NCI-H345 treated with DMSO at 0.1 percent for 48 hours (cell line): ENCODE measurements around the gene MAN2A1.
"Not testable (repeated sequence)": the region's sequence is repeated elsewhere in the genome, so short reads cannot be mapped to it uniquely, and the experiment has no call there.

Source experiments
- DNase-seq: peaks from one replicate; lab custom pipeline; 2025; ENCODE audit not compliant: unreplicated experiment; lab: John Stamatoyannopoulos, UW

Gene MAN2A1

DNA sequence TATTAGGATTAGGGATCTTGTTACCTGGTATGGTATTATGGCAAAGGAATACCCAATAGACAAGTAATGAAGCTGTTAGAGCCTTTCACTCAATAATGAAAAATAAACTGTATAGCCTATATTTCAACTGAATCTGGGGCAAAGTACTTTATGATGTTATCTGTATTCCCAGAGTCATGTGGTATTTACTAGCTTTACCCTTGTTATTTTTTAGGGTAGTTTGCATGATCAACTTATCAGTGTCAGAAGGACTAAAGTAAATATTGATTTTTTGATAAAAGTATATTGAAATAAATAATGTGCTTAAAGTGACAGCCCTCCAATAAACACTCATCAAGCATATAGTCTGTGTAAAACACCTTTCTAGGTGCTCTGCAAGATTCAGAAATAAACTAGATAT, 64.6 kb downstream of the MAN2A1 start:
- DNase-seq = no peak

DNA sequence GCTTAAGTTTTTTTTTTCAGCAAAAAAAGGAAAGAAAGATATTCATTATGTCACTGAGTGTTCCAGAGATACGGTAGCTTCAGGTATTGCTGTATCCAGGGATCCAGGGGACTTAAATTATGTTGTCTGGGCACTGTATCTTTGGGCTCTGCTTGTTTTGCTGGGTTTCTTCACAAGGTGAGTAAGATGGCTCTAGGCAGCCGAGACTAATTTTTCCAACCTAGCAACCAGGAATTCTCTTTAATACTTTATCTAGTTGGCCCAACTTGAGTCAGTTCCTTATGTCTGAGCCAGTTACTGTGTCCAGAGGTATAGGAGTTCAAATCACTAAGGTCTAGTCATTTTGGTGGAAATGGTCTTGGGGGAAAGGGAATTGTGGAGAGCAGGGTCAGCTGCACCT, 66.0 kb downstream of the MAN2A1 start:
- no peak for DNase-seq

- DNase-seq = no peak
These were observed 66.9 kb downstream of the MAN2A1 start for GRCh38 chr5:109756543-109757185.

- no peak for DNase-seq
These were observed 67.8 kb downstream of the MAN2A1 start for GRCh38 chr5:109757490-109757889.

DNA sequence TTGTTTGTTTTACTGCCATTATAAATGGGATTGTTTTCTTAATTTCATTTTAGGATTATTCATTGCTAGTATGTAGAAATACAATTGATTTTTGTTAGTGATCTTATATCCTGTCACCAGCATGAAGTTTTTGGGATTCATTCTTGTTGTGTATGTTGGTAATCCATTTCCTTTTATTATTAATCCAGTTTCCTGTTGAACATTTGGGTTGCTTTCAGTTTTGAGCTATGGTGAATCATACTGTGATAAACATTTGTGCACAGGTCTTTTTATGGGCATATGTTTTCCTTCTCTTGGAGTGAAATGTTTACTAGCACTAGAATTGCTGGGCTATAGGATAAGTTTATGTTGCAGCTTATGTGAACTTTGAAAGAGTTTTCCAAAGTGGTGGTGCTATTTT, 69.6 kb downstream of the MAN2A1 start:
- DNase-seq = no peak

GRCh38 chr5:109760130-109760529, 70.4 kb downstream of the MAN2A1 start:
- not testable (repeated sequence) for DNase-seq

- DNase-seq = no peak
These were observed 73.1 kb downstream of the MAN2A1 start for GRCh38 chr5:109762821-109763220.

DNA sequence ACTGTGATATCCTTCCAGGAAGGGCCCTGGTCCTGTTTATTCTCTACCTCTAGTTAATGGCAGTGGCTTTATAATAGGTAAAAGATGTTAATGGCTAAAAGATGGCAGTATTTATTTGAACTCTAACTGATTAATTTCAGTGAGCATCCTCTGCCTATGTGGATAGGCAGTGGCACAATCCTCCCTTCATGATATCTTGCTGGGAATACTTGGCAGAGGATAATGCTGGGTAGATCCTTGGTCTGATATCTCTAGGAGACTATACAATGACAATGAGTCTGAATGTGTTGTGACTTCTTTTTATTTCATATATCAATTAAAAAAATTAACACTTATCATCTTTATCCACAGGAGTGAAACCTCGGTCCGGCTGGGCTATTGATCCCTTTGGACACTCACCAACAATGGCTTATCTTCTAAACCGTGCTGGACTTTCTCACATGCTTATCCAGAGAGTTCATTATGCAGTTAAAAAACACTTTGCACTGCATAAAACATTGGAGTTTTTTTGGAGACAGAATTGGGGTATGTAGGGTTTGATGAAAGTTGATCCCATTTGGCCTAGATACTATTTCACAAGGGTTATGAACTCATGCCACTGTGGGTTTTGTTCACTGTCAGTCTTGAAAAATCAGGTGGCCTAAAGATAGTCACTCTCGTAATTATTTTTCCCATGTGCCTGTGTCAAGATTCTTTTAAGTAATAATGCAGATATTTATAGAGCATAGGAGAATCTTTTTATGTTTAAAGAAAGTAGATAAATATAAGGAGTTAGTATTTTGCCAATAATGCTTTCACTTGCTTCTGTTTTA, 77.7 kb downstream of the MAN2A1 start:
- DNase-seq = no peak

DNA sequence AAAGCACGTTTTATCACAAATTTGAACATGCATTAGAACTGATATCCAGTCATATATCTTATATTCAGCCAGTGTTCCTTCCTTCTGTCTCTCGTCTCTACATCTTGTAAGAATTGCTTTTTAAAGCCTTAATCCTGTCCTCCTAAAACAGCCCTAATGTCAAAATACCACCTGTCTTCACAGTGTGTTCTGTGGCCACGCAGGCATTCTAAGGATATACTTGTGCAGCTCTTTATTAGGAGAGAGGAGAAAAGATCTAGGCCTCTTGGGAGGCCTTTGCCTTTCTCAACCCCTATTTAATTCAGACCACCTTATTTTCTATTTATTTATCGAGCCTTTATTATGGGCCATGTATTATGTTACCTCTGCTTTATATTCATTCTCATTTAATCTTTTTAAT, 78.3 kb downstream of the MAN2A1 start:
- DNase-seq = no peak

- no peak for DNase-seq
These were observed 80.0 kb downstream of the MAN2A1 start for GRCh38 chr5:109769597-109770291.

GRCh38 chr5:109775130-109775529, 85.4 kb downstream of the MAN2A1 start:
- DNase-seq = no peak

DNA sequence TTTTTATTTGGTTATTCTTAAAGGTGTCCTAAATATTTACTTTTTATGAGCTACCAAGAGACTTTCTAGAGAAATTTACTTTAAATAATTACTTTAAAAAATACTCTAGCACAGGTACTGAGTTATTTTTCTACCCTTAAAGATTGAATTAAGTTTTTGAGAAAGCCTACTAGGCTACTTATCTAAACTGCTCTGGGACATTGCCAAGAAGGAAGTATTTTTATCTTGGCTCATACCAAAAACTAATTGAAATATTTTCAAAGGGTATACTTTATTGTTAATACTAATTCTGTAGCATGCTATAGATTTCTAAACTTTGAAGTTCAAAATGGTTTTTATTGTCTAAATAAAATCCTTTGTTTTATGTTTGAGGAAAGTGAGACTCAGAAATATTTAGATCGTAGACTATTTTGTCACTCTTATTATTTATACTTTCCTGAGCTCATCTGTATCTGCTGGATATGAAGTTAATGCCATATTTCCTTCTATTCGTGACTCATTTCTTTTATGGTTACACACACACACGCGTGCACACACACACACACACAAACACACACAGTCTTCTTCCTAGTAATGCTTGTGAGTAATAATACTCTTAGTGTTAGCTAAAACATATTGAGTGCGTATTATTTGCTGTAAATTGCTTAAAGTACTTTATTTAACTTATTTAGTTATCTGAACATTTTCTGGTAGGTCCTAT, 89.5 kb downstream of the MAN2A1 start:
- DNase-seq = no peak

DNA sequence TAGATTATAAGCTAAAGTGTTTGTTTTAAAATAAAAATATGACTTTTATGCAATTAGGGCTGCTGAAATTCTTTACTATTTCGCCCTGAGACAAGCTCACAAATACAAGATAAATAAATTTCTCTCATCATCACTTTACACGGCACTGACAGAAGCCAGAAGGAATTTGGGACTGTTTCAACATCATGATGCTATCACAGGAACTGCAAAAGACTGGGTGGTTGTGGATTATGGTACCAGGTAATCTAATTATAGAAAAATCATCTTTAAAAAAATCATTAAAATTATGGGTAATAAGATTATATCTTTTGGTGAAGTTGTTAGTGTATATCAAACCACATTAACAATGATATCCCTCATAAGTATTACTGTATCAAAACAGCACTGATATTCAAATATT, 95.0 kb downstream of the MAN2A1 start:
- DNase-seq = no peak

DNA sequence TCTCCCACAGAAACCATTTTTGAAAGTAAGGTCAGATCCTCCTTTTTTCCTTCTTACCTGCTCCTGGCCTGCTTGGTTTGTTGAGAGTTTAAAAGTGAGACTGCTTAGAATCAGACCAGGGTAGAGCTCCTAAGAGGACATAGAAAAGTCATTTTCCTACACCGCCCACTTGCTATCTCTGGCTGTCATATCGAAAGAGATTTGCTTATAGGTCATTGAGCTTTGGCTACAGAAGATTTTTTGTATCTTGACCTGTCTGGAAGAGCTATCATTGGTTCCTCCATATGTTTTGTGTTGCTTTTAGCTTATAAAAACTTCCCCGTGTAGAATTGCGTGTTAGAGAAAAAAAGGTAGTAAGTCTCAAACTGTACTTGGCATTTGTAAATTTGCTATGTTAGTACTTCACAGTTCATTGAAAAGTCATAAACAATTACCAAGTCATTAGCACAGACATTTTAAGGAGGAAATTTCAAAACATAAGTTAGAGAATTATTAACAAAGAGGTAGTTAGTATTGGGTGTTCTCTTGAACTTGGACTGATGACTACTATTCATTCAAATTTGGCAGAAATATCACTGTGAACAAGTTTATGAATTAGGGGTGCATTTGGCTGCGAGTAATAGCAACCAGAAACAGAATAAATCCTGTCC, 96.6 kb downstream of the MAN2A1 start:
- DNase-seq = no peak

DNA sequence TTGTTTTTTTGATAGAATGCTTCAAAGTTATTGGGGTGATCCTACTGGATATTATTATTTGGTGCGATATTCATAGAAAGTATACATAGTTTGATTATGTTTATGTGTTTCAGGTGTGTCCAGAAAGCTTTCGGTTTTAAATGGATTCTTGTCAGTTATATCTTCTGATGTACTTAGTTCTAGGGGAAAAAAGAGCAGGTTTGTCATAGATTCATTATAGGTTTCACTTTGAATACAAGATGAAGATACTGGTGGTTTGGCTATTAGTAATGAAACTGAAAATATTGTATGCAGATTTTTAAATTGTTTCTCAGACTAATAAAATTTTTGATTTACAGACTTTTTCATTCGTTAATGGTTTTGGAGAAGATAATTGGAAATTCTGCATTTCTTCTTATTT, 98.9 kb downstream of the MAN2A1 start:
- DNase-seq = no peak

- no peak for DNase-seq
These were observed 102.9 kb downstream of the MAN2A1 start for GRCh38 chr5:109792613-109793012.

GRCh38 chr5:109803854-109804253, 114.1 kb downstream of the MAN2A1 start:
- no peak for DNase-seq

- DNase-seq = no peak
These were observed 115.7 kb downstream of the MAN2A1 start for GRCh38 chr5:109805472-109805871.

- no peak for DNase-seq
These were observed 116.2 kb downstream of the MAN2A1 start for GRCh38 chr5:109805883-109806282.

GRCh38 chr5:109812698-109813097, 123.0 kb downstream of the MAN2A1 start:
- DNase-seq = no peak

DNA sequence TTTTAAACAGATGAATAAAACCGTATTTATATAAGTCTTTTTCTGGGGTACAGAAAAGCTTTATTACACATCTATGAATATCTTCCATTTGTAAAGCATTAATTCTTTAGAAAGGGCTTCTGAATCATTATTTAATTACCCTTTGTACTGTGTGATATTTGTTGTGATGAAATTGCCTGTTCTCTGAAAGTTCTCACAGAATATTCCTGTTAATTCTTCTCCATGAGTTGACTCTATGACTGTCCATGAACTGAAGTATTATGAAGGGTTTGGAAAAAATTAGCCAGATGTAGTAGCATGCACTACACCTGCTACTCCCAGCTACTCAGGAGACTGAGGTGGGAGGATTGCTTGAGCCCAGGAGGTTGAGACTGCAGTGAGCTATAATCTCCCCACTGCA, 127.0 kb downstream of the MAN2A1 start:
- DNase-seq = no peak
